ENCODE data around the gene RPL36. TPM values are rescaled to one million over a fixed set of nuclear protein-coding genes. Genes with fewer than 3 reads are reported as not detected.

Gene RPL36
- total RNA-seq, 6 experiments from 2014 or later, result 232 to 283 (median 251) TPM

GRCh38 chr19:5693195-5694166, 3.4 kb downstream of the RPL36 start:
- ATAC-seq (no peak), DNase-seq (no peak)
- Histone ChIP-seq H3K4me1 (peaks cover 0 to 7% (median under 1%) of the 10 kb centered on the region in 4 donors), H3K4me3 (no peak overlapping the region), H3K27me3 (no peaks in the 10 kb centered on the region), H3K9me3 (no peaks in the 10 kb centered on the region), H3K36me3 (peaks cover 0 to 53% (median 18%) of the 10 kb centered on the region in 4 donors), H3K27ac (no peak overlapping the region)
- 100% methylated on average over 3 of the region's 39 CpGs for WGBS (ENCODE audit: insufficient coverage, low coverage, low lambda C conversion rate, missing lambda C conversion rate)
- intact Hi-C loops (cut with DNase I), result no loop called here
- TF ChIP-seq POLR2A (IDR thresholded peaks at IDR 0.05) (no peak), CTCF (IDR thresholded peaks at IDR 0.05) (no peak)

DNA sequence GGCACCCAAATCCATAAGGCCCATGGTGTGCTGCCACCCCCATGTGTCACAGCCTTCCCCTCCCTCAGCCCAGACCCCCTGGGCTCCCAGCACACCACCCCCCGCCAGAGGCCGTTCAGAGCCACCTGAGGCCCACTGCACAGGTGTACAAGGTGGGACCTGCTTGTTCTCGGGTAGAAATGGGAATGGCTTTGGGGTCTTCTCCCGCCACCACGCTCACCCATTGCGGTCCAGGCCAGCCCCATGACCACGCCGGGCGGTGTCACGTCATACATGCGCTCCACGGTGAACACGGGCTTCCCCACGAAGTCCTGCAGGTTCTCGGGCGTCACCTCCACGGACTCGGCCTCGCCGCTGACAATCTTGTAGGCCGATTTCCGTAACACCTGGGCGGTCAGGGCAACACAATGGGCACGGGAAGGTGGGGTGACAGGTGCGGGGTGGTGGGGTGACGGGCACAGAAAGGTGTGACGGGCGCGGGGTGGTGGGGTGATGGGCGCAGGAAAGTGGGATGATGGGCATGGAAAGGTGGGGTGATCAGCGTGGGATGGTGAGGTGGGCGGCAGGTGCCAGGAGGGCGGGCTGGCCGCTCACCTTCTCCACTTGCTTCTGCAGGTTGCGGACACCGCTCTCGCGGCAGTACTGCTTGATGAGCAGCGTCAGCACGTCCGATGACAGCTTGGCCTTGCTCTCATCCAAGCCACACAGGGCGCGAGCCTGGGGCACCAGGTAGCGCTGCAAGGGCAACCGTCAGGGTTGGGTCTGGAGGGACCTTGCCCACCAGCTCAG, 4.3 kb downstream of the RPL36 start:
- Histone ChIP-seq H3K27ac (no peak overlapping the region), H3K4me3 (no peak overlapping the region), H3K27me3 (no peaks in the 10 kb centered on the region), H3K9me3 (no peaks in the 10 kb centered on the region), H3K36me3 (peaks cover 0 to 62% (median 20%) of the 10 kb centered on the region in 4 donors), H3K4me1 (peaks cover 0 to 7% (median under 1%) of the 10 kb centered on the region in 4 donors)
- no peak for TF ChIP-seq POLR2A (IDR thresholded peaks at IDR 0.05)
- TF ChIP-seq CTCF (IDR thresholded peaks at IDR 0.05), result no peak
- WGBS (ENCODE audit: insufficient coverage, low coverage, low lambda C conversion rate, missing lambda C conversion rate), result 89% methylated on average over 23 of the region's 45 CpGs
- intact Hi-C loops (cut with DNase I), result no loop called here
- ATAC-seq (no peak), DNase-seq (peak in 1 of 3 donors; percentile 50)

DNA sequence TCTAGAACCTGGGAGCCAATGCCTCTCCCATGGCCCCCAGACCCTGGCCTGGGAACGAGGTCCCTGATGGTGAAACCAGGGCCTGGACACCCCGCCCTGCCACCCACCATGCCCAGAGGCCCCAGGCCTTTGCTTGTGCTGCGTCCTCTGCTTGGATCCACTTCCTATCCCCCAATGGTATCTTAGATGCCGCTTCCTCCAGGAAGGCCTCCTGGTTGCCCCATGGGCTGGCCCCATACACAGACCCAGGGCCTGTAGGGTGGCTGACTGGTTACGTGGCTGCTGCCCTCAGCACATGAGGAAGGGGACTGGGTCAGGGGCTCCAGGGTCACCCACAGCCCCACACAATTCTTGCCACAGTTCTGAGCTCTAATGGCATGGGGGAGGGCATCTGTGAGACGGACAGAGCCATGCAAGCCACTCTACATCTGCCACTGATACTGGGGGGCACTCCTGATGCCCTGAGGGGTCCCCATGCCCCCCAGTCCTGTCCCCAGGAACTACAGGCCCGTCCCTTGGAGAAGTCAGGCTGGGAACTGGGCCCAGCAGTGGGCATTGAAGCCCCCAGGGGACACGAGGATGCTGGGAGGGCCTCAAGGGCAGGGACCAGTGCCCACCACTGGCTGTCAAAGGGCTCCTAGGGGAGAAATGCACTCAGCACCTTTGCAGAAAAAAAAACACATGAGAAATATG, 5.0 kb downstream of the RPL36 start:
- H3K4me1 ChIP-seq, result peaks cover 0 to 7% (median under 1%) of the 10 kb centered on the region in 4 donors
- intact Hi-C loops (cut with DNase I), result no loop called here
- H3K27ac ChIP-seq, result no peak overlapping the region
- H3K9me3 ChIP-seq, result no peaks in the 10 kb centered on the region
- DNase-seq, result no peak
- peaks cover 0 to 64% (median 20%) of the 10 kb centered on the region in 4 donors for H3K36me3 ChIP-seq
- TF ChIP-seq POLR2A (IDR thresholded peaks at IDR 0.05) (no peak), CTCF (IDR thresholded peaks at IDR 0.05) (no peak)
- H3K27me3 ChIP-seq, result no peaks in the 10 kb centered on the region
- H3K4me3 ChIP-seq, result no peak overlapping the region
- no CpG with 5 or more reads among the region's 8 CpGs for WGBS (ENCODE audit: insufficient coverage, low coverage, low lambda C conversion rate, missing lambda C conversion rate)
- no peak for ATAC-seq

DNA sequence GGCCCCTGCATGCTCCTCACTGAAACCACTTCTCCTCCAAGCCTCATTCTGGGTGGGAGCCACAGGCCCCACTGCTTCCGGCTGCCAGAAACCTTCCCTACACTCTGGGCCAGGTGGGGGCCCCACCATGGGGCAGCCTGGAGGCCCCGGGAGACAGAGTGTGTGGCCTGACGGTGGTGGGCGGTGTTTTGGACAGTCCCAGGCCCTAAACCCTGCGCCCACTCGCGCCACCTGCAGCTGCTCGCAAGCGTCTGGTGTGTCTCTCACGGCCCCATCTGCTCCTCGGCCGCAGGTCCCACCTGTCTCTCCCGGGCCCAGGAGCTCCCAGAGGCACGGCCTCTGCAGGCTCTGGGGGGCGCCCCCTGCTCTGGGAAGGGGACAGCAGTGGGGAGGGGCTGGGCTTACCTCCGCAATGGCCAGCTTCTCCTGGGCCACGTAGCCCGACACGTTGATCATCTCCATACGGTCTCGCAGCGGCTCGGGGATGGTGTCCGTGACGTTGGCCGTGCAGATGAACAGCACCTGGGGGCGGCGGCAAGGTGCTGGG, 5.6 kb downstream of the RPL36 start:
- intact Hi-C loops (cut with DNase I), result no loop called here
- Histone ChIP-seq H3K27me3 (no peaks in the 10 kb centered on the region), H3K36me3 (peaks cover 0 to 70% (median 20%) of the 10 kb centered on the region in 4 donors), H3K4me3 (no peak overlapping the region), H3K4me1 (peaks cover 0 to 7% (median under 1%) of the 10 kb centered on the region in 4 donors), H3K9me3 (no peaks in the 10 kb centered on the region), H3K27ac (no peak overlapping the region)
- peak in 1 of 3 donors; percentile 47 for DNase-seq
- no peak for ATAC-seq
- TF ChIP-seq POLR2A (IDR thresholded peaks at IDR 0.05), result no peak
- TF ChIP-seq CTCF (IDR thresholded peaks at IDR 0.05), result no peak
- WGBS (ENCODE audit: insufficient coverage, low coverage, low lambda C conversion rate, missing lambda C conversion rate), result 80% methylated on average over 1 of the region's 28 CpGs

Measured in right lobe of liver (tissue), 6 donors.